ENCODE results near the gene JPH2. TPM values are rescaled to one million over a fixed set of nuclear protein-coding genes. Genes with fewer than 3 reads are reported as not detected.

The JPH2 gene
- total RNA-seq, 1 donor from 2014 or later, result 151 TPM

DNA sequence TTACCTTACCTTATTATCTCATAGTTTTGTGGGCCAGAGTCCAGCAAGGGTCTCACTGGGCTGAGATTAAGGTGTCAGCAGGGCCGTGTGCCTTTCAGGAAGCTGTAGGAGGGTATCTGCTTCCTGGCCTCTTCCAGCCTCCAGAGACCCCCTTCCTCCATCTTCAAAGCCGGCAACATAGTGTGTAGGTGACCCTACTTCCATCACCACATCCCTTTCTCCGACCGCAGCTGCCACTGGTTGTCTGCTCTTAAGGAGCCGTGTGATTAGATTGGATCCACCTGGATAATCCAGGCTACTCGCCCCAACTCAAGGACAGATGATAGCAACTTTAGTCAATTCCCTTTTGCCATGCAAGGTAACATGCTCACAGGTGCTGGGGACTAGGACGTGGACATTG is 91.2 kb downstream of the JPH2 start:
- intact Hi-C loops (cut with micrococcal nuclease), result no loop called here
- H3K36me3 ChIP-seq, result no peaks in the 10 kb centered on the region
- H3K9me3 ChIP-seq (replicated peaks), result no peaks in the 10 kb centered on the region
- no peak overlapping the region for H3K27ac ChIP-seq (replicated peaks)
- TF ChIP-seq CTCF (IDR thresholded peaks at IDR 0.05; ENCODE audit: borderline replicate concordance), result no peak
- peaks cover 27% of the 10 kb centered on the region for H3K27me3 ChIP-seq (ENCODE audit: low read depth)
- H3K4me1 ChIP-seq, result no peaks in the 10 kb centered on the region
- H3K4me3 ChIP-seq, result no peak overlapping the region
- no peak for DNase-seq

- Histone ChIP-seq H3K9me3 (replicated peaks) (no peaks in the 10 kb centered on the region), H3K27ac (replicated peaks) (no peak overlapping the region), H3K36me3 (no peaks in the 10 kb centered on the region), H3K4me3 (no peak overlapping the region), H3K27me3 (ENCODE audit: low read depth) (peaks cover 27% of the 10 kb centered on the region), H3K4me1 (no peaks in the 10 kb centered on the region)
- no peak for DNase-seq
- no peak for TF ChIP-seq CTCF (IDR thresholded peaks at IDR 0.05; ENCODE audit: borderline replicate concordance)
- intact Hi-C loops (cut with micrococcal nuclease), result no loop called here
Measured at GRCh38 chr20:44093249-44093582, 93.8 kb downstream of the JPH2 start.

GRCh38 chr20:44092551-44093248 is 94.3 kb downstream of the JPH2 start:
- H3K27ac ChIP-seq (replicated peaks), result no peak overlapping the region
- no peak overlapping the region for H3K4me3 ChIP-seq
- no peak for DNase-seq
- H3K9me3 ChIP-seq (replicated peaks), result no peaks in the 10 kb centered on the region
- H3K27me3 ChIP-seq (ENCODE audit: low read depth), result peaks cover 30% of the 10 kb centered on the region
- H3K4me1 ChIP-seq, result no peaks in the 10 kb centered on the region
- peak; percentile 53 for TF ChIP-seq CTCF (IDR thresholded peaks at IDR 0.05; ENCODE audit: borderline replicate concordance)
- no peaks in the 10 kb centered on the region for H3K36me3 ChIP-seq
- intact Hi-C loops (cut with micrococcal nuclease), result no loop called here

DNA sequence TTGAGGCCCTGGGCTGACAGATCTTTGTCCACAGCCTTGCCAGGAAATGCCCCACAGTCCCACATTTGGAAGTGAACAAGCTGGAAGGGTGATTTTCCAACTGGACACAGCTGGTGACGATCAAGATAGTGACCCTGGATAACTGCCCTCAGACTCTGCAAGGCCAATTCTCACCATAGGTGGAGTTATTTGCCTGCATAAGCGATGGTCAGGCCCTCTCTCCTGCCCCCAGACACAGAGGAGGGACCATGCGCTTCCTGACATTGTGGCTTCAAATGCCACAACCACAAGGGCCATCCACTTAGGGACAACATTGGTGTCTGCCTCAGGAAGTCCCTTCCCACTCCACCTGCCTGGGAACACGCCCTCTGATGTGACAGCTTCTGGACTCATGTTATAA is 96.0 kb downstream of the JPH2 start:
- Histone ChIP-seq H3K27me3 (ENCODE audit: low read depth) (peaks cover 34% of the 10 kb centered on the region), H3K4me1 (peaks cover 5% of the 10 kb centered on the region), H3K27ac (replicated peaks) (no peak overlapping the region), H3K9me3 (replicated peaks) (no peaks in the 10 kb centered on the region), H3K4me3 (no peak overlapping the region), H3K36me3 (no peaks in the 10 kb centered on the region)
- no peak for DNase-seq
- no peak for TF ChIP-seq CTCF (IDR thresholded peaks at IDR 0.05; ENCODE audit: borderline replicate concordance)
- intact Hi-C loops (cut with micrococcal nuclease), result no loop called here

DNA sequence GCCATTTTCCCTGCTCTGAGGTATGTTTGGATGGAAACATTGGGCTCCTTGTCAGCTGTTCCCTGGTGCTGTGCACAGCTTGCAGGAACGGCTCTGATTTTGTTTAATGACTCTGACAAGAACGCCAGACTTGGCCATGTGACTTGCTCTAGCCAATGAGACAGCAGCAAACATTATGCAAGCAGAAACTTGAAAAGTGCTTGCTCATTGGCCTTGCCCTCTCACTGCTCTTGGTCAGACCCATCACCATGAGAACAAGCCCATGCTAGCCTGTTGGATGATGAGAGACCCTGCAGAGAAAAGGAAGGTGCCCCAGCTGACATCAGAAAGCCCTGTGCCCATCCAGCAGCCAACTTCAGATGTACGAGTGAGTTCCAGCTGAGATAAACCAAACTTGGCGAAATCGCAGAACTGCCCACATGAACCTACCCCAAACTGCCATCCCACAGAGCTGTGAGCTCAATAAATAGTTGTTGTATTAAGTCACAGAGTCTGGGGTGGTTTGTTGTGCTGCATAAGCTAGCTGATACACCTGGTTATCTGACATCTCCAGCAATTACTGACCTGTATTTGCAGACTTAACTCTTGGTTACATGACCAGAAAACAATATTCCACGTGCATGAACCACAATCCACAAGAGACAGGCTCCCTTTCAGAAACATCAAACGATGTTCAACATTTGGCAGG is 96.9 kb downstream of the JPH2 start:
- Histone ChIP-seq H3K4me3 (no peak overlapping the region), H3K4me1 (peaks cover 5% of the 10 kb centered on the region), H3K27me3 (ENCODE audit: low read depth) (peaks cover 25% of the 10 kb centered on the region), H3K9me3 (replicated peaks) (no peaks in the 10 kb centered on the region), H3K27ac (replicated peaks) (no peak overlapping the region), H3K36me3 (no peaks in the 10 kb centered on the region)
- intact Hi-C loops (cut with micrococcal nuclease), result no loop called here
- no peak for TF ChIP-seq CTCF (IDR thresholded peaks at IDR 0.05; ENCODE audit: borderline replicate concordance)
- DNase-seq, result no peak
